ENCODE results near the gene PPP6R3.
"Not testable (repeated sequence)": the region's sequence is repeated elsewhere in the genome, so short reads cannot be mapped to it uniquely, and the experiment has no call there.

The PPP6R3 gene

DNA sequence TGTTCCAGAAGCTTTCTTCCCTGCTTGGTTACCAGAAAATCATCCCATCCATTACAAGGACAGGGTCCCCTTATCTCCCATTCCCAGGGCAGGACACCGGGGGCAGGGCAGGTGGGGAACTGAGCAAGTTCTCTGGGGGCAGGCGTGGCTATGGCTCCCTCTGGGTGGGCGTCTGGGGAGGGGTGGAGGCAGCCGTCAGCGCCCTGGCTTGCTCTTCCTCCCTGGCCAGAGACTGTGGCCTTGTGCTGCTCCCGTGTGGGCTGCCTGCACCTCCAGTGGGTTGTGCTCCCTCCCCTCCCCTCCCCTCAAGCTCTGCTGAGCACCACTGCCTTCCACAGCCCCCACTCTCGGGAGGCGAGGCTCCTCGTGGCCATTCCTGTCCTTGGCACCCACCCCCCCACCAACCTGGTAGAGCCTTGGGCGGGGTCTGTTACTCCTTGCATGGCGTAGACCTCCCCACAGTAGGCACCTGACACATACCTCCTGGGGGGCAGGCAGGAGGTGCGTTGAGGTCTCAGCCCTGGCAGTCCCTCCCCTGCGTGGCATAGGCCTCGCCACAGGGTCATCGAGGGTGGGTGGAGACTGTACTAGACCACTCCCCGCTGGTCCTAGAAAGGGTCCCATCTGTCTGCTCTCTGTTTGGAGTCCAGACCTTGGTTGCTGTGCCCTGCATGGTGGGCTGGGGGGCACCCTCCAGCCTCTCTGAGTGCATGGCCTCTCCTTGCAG lies 24.2 kb upstream of the PPP6R3 start:
- no peak for DNase-seq

DNA sequence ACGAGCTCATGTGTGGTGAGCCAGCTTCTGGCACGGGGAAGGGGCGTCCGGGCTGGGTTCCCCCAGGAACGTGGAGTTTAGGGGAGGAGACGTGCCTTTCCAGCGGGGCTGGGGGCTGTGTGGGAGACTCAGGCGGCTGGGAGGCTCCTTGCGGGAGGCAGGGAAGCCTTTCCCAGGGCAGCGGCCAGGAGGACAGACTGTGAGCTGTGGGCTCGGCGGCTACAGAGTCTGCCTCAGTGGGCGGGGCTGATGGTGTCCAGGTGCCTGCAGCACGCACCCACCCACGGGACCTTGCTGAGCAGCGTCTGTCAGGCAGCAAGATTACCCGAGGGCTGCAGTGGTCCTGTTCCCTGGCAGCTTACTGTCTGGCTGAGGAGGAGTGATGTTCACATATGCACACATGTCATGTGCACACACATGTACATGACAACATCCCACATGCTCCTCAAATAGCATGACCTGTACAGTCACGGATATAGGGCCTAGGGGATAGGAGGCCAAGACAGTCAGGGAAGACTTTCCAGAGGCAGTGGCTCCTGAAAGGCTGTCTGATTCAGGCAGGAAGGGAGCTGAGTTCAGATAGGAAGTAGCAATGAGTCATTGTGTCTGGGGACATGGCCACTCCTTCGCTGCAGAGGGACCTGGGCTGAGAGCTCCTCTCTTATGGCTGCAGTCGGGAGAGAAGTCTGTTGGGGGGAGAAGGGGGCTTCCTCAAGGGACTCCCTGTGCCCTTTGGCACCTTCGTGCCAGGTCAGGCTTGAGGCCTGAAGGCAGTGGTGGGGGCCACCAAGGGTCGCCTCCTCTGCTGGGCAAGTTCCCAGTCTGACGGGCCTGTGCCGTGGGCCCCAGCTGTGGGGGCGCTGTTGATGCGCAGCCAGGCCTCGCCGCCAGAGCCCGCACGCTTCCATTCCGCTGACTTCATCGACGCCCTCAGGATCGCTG lies 23.3 kb upstream of the PPP6R3 start:
- DNase-seq, result no peak

DNA sequence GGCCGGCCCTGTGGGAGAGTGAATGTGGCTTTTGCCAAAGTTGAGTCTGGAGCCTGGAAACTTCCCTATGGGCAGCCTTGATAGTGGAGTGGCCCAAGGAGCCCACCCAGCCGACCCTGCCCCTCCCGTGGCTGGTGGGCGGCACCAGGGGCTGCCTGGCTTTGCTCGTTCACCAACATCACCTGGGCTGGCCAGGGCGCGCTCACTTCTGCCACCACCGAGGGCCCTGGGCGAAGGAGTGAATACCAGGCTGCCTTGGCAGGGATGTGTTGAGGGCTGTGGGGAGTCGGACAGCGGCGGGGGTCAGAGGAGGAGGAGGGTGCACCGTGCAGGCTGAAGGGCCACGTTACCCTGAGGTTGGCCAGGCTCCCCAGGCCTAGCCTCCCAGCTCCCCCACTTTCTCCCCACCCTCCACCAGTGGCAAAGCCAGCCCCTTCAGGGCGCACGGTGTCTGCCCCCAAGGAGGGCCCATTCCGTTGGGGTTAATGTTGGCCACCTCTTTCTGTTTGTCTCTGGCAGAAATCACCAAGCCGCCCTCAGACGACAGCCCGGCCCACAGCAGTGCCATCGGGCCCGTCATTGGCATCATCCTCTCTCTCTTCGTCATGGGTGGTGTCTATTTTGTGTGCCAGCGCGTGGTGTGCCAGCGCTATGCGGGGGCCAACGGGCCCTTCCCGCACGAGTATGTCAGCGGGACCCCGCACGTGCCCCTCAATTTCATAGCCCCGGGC lies 22.5 kb upstream of the PPP6R3 start:
- DNase-seq, result no peak

DNA sequence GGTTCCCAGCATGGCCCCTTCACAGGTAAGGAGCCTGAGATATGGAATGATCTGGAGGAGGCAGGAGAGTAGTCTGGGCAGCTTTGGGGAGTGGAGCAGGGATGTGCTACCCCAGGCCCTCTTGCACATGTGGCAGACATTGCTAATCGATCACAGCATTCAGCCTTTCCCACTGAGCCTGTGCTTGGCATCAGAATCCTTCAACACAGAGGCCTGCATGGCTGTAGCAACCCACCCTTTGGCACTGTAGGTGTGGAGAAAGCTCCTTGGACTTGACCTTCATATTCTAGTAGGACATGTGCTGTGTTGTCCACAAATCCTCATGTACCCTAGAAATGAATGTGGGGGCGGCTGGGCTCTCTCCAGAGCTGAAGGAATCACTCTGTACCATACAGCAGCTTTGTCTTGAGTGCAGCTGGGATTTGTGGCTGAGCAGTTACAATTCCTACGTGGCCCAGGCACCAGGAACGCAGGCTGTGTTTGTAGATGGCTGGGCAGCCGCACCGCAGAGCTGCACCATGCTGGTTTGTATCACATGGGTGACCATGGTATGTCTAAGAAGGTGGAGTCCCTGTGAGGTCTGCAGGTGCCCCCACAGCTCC lies 21.8 kb upstream of the PPP6R3 start:
- DNase-seq, result no peak

DNA sequence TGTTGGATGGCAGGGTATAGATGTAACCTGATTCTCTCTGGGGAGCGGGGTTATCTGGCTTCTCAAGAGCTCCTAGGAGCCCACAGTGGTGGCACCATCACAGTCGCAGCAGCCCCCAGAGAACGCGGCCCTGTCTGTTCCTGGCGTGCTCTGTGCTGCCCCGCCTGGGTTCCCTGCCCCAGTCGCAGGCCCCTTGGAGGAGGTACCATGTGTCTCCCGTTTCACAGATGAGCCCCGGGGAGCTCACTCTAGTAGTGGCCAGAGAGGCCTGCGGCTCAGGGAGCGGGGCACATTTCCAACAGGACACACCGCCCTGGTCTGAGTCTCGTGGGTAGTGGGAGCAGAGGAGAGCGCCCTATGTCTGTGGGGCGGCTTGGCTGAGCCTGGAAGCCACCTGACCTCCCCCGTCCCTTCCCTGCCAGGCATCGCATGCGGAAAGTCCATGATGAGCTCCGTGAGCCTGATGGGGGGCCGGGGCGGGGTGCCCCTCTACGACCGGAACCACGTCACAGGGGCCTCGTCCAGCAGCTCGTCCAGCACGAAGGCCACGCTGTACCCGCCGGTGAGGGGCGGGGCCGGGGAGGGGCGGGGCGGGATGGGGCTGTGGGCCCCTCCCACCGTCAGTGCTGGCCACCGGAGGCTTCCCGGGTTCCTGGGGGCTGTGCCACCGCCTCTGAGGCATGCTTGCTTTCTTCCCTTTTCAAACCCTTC lies 21.0 kb upstream of the PPP6R3 start:
- DNase-seq, result no peak

DNA sequence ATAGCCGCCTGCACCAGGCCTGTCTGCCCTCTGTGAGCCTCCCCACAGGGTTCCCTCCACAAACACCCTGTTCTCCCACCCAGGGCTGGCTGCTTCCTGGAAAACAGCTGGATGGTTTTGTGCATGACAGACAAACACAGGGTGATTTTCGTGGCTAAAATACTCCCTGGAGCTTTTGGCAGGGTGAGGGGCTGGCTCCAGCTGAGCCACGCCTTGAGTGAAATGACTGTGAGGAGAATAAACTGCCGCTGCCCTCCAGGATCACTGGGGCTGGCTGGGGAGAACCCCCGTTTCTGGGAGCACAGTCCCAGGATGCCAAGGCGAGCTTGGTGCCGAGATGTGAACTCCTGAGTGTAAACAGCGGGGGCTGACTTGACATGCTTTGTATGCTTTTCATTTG lies 20.3 kb upstream of the PPP6R3 start:
- DNase-seq, result no peak

DNA sequence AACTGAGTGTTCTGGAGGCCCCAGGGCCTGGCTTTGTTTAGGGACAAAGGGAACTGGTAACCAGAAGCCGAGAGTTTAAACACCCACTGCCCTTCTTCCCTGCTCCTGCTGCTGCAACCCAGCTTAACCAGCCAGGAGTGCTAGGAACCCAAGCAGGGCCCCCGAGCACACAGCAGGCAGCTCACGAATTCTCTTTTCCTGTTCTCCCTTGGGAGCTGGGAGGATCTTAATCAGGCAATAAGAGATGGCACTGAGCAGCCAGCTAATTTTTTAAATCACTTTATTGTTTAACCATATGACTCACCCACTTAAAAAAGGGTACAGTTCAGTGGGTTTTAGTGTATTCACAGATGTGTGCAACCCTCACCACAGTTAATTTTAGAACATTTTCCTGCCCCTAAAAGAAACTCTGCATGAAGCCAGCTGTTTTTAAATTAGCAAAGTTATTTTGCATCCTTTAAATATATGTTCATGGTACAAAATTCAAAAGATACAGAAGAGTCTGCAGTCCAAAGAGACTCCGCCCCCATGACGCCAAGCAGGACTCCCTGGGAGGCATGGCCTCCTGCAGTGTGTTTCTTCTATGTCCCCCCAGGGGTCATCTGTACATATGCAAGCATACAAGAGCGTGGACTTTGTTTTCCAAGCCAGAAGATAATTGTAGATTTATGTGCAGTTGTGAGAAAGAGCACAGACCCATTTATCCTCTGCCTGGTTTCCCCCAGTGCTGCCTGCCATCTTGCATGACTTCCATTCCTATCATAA lies 18.9 kb upstream of the PPP6R3 start:
- DNase-seq, result no peak

DNA sequence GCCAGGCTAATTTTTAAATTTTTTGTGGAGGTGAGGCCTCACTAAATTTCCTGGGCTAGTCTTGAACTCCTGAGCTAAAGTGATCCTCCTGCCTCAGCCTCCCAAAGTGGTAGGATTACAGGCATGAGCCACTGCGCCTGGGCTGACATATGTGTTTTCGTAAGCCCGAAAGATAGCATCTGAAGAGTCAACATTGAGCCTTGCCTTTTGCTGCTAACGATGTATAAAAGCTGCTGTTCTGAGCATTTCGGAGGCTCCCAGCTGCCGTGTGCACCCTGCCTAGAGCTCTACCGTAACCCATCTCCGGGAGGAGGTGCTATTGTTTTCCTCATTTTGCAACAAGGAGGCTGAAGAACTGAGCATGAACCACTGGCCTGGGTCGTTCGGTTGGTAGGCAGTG lies 18.1 kb upstream of the PPP6R3 start:
- no peak for DNase-seq

DNA sequence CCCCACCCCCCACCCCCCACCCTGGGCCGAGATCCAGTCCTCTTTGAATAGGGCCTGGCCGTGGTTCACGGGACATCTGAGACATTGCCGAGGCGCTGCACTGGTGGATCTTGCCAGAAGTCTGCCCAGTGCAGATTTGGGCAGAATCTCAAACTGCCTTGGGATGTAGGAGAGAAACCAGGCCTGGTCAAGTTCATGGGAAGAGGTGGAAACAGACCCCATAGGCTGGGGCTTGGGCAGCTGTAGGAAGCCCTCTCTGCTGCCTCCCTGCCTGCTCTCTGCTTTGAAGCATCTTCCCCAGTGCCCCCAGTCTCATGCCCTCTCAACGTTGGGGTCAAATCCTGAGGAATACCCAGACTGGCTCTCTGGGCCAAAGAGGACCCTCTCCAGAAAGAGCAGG lies 16.0 kb upstream of the PPP6R3 start:
- no peak for DNase-seq

DNA sequence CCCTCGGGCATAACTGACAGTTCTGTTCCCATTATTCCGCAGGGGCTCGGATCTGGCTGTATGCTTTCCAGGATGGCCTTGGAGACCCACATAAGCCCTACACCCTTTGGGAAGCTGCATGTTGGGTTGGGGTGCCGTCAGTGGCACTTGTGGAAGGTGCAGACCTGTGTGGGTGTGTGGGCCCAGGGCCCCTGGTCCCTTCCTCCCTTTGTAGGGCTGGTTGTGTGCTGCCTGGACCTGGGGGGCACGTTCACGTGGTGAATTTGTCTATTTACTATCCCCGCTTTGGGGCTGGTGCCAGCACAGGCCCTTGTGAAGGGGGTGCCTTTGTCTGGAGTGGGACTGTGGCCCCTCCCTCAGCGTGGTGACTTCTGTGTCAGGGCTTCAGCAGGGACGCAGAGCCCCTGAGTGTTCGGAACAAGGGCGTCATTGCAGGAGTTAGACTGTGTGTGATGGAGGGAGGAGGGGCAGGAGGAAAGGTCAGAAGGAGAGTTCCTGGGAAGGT lies 15.0 kb upstream of the PPP6R3 start:
- DNase-seq, result no peak

DNA sequence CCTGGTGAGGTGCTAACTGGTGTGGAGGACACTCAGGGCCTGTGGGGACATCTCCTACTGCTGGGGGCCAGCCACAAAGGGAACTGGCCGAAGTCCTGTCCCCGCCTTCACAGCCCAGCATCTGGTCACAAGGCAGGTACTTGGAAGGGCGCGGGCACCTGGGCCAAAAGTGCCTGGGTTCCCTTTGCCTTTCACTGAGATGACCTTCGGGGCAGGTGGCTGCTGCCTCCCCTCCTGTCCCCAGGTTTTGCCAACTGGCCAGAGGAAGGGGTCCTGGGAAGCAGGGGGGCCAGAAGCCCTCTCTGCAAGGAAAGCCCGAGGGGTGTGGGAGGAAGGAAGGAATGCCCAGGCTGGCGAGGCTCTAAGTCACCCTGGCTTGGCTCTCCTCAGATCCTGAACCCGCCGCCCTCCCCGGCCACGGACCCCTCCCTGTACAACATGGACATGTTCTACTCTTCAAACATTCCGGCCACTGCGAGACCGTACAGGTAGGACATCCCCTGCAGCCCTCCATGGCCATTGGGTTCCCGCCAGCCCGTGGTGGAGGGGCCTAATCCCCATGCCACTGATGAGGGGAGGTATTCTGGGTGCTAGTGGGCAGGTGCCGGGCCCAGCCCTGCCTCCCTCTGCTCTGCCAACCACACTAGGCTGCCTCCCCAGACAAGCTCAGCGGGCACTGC lies 14.4 kb upstream of the PPP6R3 start:
- no peak for DNase-seq

DNA sequence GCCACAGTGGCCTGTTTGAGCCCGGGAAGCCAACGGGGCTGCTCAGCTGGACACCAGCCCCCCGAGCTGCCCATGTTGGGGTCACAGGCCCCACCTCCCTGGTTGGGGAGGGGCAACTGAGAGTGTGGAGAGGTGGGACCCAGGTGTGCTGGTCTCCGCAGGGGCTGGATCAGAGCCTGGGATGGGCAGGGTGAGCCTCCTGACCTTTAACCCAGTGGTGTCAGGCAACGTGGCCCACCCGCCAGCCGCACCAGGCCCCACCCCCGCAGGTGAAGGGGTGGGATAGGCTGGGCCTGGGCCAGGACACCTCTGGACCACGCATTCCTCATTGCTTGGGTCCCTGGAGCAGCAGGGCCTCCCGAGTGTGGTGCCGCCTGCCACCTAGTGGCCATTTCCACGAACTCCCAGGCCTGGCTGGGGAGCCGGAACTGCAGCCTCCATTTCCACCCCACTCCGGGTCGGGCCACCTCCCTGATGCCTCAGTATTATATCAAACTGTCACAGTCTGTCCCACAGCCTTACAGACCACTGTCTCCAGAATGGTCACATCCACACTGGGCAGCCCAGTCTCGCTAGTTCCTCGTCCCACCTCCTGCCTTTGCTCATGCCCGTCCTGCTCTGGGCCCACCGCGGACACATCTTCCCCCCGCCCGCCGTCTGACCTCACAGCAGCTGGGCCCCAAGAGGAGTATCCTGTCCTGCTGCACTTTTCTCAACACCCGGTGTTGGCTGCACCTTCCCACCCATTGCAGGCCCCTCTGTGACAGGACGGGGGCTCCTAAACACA lies 13.3 kb upstream of the PPP6R3 start:
- peak; percentile 80 for DNase-seq

DNA sequence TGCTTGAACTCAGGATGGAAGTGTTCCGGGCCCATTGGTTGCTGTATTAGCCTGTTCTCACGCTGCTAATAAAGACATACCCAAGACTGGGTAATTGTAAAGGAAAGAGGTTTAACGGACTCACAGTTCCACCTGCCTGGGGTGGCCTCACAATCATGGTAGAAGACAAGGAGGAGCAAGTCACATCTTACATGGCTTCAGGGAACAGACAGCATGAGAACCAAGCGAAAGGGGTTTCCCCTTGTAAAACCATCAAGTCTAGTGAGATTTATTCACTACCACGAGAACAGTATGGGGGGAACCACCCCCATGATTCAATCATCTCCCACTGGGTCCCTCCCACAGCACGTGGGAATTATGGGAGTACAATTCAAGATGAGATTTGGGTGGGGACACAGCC lies 12.6 kb upstream of the PPP6R3 start:
- not testable (repeated sequence) for DNase-seq

DNA sequence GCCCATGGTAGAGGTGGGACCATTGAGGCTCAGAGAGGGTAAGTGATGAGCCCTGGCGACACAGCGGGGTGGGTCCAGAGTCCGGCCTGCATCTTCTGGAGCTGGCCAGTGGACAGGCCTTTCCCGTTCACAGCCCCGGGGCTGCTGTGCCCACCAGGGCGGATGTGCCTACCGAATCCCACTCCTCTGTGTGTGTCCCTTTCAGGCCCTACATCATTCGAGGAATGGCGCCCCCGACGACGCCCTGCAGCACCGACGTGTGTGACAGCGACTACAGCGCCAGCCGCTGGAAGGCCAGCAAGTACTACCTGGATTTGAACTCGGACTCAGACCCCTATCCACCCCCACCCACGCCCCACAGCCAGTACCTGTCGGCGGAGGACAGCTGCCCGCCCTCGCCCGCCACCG lies 11.9 kb upstream of the PPP6R3 start:
- DNase-seq, result no peak

DNA sequence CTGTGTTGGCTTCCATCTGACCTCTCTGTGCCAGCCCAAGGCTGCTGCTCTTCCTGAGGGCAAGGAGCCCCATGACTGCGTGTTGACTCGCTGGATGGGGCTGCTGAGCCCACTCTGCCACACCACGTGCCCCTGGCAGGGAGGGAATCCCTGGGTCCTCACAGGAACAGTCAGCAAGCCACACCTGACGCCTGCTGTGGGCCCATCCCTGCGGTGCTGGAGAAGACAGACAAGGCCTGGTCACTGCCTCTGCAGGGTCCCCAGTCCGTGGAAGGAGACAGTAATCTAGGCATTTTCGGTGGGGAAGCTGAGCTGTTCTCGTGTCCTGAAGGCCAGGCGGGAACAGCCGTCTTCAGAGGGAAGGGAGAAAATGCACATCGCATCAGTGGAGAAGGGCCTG lies 10.6 kb upstream of the PPP6R3 start:
- DNase-seq, result no peak

DNA sequence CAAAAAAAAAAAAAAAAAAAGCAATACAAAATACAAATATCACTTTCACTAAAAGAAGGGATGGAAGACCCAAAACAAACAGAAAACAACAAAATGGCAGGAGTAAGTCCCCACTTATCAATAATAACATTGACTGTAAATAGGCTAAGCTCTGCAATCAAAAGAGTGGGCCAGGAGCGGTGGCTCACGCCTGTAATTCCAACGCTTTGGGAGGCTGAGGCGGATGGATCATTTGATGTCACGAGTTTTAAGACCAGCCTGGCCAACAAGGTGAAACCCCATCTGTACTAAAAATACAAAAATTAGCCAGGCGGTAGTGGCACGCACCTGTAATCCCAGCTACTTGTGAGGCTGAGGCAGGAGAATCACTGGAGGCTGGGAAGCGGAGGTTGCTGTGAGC lies 9.8 kb upstream of the PPP6R3 start:
- no peak for DNase-seq

DNA sequence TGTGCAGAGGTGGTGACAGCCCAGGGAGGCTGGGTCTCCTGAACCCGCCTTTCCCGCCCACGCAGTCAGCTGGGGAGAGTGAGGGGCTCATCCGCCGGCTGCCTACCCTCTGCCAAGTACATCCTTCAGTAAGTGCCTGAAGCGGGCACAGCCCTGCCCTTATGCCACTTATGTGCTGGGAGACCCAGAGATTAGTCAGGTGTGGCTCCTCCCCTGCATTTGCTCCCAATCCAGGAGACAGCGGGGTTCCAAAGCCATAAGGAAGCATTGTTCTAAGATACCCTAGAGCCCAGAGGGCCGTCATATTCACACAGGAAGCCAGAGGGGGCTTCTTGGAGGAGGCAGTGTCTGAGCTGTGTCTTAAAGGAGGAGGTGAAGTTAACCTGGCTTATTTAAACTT lies 5.8 kb upstream of the PPP6R3 start:
- DNase-seq, result no peak

DNA sequence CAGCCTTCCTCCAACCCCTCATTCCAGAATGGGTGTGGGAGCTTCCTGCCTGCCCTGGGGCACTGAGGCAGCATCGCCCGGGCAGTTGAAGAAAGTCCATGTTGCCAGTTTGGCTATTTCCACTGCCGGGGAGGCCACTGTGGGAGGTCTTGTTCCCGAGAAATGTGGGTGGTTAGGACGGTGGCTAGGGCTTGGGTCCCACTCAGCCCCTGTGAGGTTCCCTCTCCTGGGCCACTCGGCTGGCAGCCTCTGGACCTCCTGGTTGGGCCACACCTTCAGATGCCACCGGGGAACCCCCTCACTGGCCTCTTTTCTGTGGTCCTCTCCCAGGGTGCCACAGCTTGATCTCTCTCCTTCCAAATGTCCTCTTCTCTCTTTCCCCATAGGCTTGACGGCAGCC lies 5.1 kb upstream of the PPP6R3 start:
- DNase-seq, result no peak

DNA sequence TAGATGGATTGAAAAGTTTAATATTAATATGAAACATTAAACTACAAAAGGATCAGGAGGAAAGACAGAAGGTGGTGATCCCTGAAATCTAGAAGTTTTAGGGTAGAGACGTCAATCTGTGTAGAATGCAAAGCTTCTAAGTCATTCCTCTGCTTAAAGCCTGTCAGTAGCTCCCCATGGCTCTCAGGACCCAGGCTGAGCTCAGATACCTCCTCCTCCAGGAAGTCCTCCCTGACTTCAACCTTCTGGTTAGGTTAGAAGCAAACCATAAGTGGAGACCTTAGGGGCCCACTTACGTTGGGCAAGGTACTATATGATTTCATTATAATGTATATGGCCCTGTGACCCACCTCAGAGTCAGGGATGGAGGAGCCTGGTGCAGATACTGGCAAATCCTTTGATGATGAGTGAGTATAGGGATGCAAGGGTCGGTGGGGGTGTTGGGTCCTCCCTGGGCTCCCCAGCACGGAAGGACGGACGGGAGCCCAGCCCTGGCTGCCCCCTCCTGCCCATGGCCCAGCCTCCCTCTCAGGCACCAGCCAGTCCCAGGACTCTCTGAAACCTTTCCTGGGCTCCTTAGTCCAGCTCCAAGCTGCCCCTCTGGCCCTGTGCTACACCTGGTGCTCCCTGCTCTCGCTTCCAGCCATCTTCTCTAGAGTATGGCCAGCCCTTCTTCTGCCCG lies 3.2 kb upstream of the PPP6R3 start:
- no peak for DNase-seq

DNA sequence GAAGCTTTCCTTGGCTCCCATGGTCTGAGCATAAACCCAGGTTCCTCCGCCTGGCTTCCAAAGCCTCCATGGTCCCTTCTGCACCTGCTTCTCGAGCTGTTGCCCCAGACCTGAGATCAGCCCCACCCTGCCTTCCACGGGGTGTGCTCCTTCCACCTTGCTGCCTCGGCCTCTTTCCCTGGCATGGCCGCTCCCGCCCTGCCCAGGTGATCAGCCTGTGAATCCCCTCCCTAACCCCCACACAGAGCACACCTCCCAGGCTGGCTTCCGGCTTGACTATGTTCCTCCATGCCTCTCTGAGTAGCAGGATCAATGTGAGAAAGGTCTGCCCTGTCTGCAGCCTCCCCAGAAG lies 2.7 kb upstream of the PPP6R3 start:
- DNase-seq, result no peak

Measured in right hindlimb (tissue), 1 donor.